SK-N-SH treated with all-trans-retinoic acid at 6 μM for 48 hours (cell line): ENCODE results near the gene ABCF2.

ENCODE experiments used
- ARNTL ChIP-seq: fragments of 450-650 bp; formaldehyde crosslinking; IDR thresholded peaks from 2 replicates; pipeline ENCODE4 v1.5.0; 2020; ENCODE audit warnings: low read depth, mild to moderate bottlenecking, moderate library complexity, borderline replicate concordance
- BACH2 ChIP-seq: fragments of 250-450 bp; sonication (Bioruptor Pico); IDR thresholded peaks from 2 replicates; pipeline ENCODE4 v1.9.0; 2021; ENCODE audit warnings: mild to moderate bottlenecking, borderline replicate concordance
- ESRRG ChIP-seq: fragments of 250-450 bp; sonication (Bioruptor Pico); IDR thresholded peaks from 2 replicates; pipeline ENCODE4 v1.6.1; 2021; ENCODE audit warnings: mild to moderate bottlenecking
- ZFP3 ChIP-seq: fragments of 250-450 bp; sonication (Bioruptor Pico); IDR thresholded peaks from 2 replicates; pipeline ENCODE4 v1.5.0; 2020; ENCODE audit warnings: mild to moderate bottlenecking, moderate library complexity
- TF ChIP-seq, protein P1 (sequence below): fragments of 250-450 bp; sonication (Bioruptor Pico); IDR thresholded peaks from 2 replicates; pipeline ENCODE4 v1.8.0; 2021; ENCODE audit warnings: low read depth, mild to moderate bottlenecking, moderate library complexity, borderline replicate concordance

DNA sequence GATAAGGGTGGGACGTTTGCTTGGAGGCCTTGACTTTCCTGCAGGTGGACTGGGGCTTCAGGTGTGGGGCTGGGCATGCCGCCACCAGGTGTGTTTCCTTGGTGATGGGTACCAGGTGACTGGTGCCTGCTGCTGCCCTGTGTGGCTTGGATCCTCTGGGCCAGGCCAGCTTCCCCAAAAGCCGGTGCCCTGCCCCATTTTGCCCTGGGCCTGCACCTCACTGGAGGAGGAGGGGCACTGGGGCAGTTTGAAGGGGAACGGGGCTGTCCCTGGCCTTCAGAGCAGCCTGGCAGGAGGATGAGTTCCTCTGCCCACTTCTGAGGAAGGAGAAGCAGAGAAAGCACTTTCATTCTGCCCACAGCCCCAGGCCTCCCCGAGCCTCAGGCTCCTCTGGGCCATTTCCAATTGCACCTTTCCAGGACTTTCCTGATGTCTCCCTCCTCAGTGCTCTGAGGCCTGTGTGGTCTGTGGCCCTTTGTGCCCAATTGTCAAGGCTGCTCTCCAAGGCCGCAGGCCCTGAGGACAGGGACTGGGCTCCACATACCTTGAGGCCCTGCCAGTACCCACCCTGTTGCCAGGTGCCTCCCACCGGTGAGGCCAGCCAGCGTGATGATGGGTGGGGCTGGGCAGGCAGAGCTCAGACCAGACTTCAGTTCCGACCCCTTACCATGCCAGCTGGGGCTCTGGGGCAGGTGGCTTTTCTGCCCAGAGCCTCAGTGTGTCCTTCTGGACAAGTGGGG, 46.8 kb upstream of the ABCF2 start:
- TF ChIP-seq ZFP3 (no peak), ARNTL (CRISPR knock-in tag) (no peak), ESRRG (no peak), BACH2 (CRISPR knock-in tag) (no peak)
- TF ChIP-seq, protein P1, sequence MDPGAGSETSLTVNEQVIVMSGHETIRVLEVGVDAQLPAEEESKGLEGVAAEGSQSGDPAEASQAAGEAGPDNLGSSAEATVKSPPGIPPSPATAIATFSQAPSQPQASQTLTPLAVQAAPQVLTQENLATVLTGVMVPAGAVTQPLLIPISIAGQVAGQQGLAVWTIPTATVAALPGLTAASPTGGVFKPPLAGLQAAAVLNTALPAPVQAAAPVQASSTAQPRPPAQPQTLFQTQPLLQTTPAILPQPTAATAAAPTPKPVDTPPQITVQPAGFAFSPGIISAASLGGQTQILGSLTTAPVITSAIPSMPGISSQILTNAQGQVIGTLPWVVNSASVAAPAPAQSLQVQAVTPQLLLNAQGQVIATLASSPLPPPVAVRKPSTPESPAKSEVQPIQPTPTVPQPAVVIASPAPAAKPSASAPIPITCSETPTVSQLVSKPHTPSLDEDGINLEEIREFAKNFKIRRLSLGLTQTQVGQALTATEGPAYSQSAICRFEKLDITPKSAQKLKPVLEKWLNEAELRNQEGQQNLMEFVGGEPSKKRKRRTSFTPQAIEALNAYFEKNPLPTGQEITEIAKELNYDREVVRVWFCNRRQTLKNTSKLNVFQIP = no peak
